GM23338 (cell line): ENCODE results near the gene GABARAPL1.
"Not testable (repeated sequence)": the region's sequence is repeated elsewhere in the genome, so short reads cannot be mapped to it uniquely, and the experiment has no call there.

Experiments
- CREB1 ChIP-seq: fragments of 250-450 bp; sonication (Bioruptor Pico); IDR thresholded peaks from 2 replicates; pipeline ENCODE4 v1.5.0; 2020; ENCODE audit warnings: low read depth, mild to moderate bottlenecking, moderate library complexity
- EZH2 ChIP-seq: fragments of 200-600 bp; sonication (generic); IDR thresholded peaks from one replicate; pipeline ENCODE4 v1.8.0; 2017; ENCODE audit warnings: antibody characterized with exemption, mild to moderate bottlenecking, low read depth; ENCODE audit not compliant: unreplicated experiment
- EZH2phosphoT487 ChIP-seq: fragments of 200-600 bp; sonication (generic); IDR thresholded peaks from one replicate; pipeline ENCODE4 v1.8.1; 2018; ENCODE audit warnings: antibody characterized with exemption; ENCODE audit not compliant: unreplicated experiment
- JUNB ChIP-seq: IDR thresholded peaks from one replicate; pipeline ENCODE4 v1.6.1; 2016; ENCODE audit warnings: antibody characterized with exemption; ENCODE audit not compliant: unreplicated experiment
- NANOG ChIP-seq: IDR thresholded peaks from 2 replicates; pipeline ENCODE4 v1.6.1; 2016; ENCODE audit warnings: antibody characterized with exemption, borderline replicate concordance
- POLR2AphosphoS5 ChIP-seq: IDR thresholded peaks from 2 replicates; pipeline ENCODE4 v1.6.1; 2016; ENCODE audit warnings: antibody characterized with exemption, low read depth
- STAT1 ChIP-seq: IDR thresholded peaks from one replicate; pipeline ENCODE4 v1.6.1; 2016; ENCODE audit warnings: antibody characterized with exemption; ENCODE audit not compliant: unreplicated experiment
- ZNF114 ChIP-seq: fragments of 250-450 bp; sonication (Bioruptor Pico); IDR thresholded peaks from 2 replicates; pipeline ENCODE4 v1.5.0; 2020; ENCODE audit warnings: mild to moderate bottlenecking, moderate library complexity
- ZNF331 ChIP-seq: fragments of 250-450 bp; sonication (Bioruptor Pico); IDR thresholded peaks from 2 replicates; pipeline ENCODE4 v1.5.0; 2020; ENCODE audit warnings: low read depth, mild to moderate bottlenecking, moderate library complexity
- TF ChIP-seq, protein P1 (sequence below), 2 experiments: fragments of 200-600 bp in 1 of 2; sonication (generic) in 1 of 2; conservative IDR thresholded peaks; 2 replicates each; pipeline versions ENCODE4 v1.5.1 to v1.6.1; 2016 to 2017; ENCODE audit warnings: antibody characterized with exemption in 2 of 2, low read depth in 2 of 2, mild to moderate bottlenecking in 2 of 2, moderate library complexity in 1 of 2
- TF ChIP-seq, protein P2 (sequence below): IDR thresholded peaks from one replicate; pipeline ENCODE4 v1.6.1; 2018; ENCODE audit warnings: antibody characterized with exemption; ENCODE audit not compliant: unreplicated experiment
- TF ChIP-seq, protein P3 (sequence below): IDR thresholded peaks from 2 replicates; pipeline ENCODE4 v1.6.1; 2016; ENCODE audit warnings: antibody characterized with exemption
- TF ChIP-seq, protein P4 (sequence below): fragments of 250-450 bp; sonication (Bioruptor Pico); IDR thresholded peaks from 2 replicates; pipeline ENCODE4 v1.5.0; 2020; ENCODE audit warnings: mild to moderate bottlenecking, moderate library complexity

DNA sequence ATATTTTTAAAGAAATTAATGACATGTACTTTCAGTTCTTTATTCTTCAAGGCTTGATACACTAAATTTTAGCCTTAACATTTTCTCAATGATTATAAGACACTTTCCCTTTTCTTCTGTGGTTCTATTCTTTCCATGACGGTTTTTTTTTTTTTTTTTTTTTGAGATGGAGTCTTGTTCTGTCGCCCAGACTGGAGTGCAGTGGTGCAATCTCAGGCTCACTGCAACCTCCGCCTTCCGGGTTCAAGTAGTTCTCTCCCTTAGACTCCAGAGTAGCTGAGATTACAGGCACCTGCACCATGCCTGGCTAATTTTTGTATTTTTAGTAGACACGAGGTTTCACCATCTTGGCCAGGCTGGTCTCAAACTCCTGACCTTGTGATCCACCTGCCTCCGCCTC, 25.7 kb upstream of the GABARAPL1 start:
- TF ChIP-seq POLR2AphosphoS5; NANOG; EZH2; EZH2phosphoT487; CREB1 (CRISPR knock-in tag); ZNF331; JUNB; ZNF114 (CRISPR knock-in tag); STAT1: not testable (repeated sequence)
- TF ChIP-seq, protein P1, sequence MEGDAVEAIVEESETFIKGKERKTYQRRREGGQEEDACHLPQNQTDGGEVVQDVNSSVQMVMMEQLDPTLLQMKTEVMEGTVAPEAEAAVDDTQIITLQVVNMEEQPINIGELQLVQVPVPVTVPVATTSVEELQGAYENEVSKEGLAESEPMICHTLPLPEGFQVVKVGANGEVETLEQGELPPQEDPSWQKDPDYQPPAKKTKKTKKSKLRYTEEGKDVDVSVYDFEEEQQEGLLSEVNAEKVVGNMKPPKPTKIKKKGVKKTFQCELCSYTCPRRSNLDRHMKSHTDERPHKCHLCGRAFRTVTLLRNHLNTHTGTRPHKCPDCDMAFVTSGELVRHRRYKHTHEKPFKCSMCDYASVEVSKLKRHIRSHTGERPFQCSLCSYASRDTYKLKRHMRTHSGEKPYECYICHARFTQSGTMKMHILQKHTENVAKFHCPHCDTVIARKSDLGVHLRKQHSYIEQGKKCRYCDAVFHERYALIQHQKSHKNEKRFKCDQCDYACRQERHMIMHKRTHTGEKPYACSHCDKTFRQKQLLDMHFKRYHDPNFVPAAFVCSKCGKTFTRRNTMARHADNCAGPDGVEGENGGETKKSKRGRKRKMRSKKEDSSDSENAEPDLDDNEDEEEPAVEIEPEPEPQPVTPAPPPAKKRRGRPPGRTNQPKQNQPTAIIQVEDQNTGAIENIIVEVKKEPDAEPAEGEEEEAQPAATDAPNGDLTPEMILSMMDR (conservative IDR thresholded peaks at IDR 0.05; ENCODE audit: low read depth in 2 of 2), result not testable (repeated sequence)
- TF ChIP-seq, protein P2, sequence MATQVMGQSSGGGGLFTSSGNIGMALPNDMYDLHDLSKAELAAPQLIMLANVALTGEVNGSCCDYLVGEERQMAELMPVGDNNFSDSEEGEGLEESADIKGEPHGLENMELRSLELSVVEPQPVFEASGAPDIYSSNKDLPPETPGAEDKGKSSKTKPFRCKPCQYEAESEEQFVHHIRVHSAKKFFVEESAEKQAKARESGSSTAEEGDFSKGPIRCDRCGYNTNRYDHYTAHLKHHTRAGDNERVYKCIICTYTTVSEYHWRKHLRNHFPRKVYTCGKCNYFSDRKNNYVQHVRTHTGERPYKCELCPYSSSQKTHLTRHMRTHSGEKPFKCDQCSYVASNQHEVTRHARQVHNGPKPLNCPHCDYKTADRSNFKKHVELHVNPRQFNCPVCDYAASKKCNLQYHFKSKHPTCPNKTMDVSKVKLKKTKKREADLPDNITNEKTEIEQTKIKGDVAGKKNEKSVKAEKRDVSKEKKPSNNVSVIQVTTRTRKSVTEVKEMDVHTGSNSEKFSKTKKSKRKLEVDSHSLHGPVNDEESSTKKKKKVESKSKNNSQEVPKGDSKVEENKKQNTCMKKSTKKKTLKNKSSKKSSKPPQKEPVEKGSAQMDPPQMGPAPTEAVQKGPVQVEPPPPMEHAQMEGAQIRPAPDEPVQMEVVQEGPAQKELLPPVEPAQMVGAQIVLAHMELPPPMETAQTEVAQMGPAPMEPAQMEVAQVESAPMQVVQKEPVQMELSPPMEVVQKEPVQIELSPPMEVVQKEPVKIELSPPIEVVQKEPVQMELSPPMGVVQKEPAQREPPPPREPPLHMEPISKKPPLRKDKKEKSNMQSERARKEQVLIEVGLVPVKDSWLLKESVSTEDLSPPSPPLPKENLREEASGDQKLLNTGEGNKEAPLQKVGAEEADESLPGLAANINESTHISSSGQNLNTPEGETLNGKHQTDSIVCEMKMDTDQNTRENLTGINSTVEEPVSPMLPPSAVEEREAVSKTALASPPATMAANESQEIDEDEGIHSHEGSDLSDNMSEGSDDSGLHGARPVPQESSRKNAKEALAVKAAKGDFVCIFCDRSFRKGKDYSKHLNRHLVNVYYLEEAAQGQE, result not testable (repeated sequence)
- TF ChIP-seq, protein P3, sequence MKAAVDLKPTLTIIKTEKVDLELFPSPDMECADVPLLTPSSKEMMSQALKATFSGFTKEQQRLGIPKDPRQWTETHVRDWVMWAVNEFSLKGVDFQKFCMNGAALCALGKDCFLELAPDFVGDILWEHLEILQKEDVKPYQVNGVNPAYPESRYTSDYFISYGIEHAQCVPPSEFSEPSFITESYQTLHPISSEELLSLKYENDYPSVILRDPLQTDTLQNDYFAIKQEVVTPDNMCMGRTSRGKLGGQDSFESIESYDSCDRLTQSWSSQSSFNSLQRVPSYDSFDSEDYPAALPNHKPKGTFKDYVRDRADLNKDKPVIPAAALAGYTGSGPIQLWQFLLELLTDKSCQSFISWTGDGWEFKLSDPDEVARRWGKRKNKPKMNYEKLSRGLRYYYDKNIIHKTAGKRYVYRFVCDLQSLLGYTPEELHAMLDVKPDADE, result not testable (repeated sequence)
- TF ChIP-seq, protein P4, sequence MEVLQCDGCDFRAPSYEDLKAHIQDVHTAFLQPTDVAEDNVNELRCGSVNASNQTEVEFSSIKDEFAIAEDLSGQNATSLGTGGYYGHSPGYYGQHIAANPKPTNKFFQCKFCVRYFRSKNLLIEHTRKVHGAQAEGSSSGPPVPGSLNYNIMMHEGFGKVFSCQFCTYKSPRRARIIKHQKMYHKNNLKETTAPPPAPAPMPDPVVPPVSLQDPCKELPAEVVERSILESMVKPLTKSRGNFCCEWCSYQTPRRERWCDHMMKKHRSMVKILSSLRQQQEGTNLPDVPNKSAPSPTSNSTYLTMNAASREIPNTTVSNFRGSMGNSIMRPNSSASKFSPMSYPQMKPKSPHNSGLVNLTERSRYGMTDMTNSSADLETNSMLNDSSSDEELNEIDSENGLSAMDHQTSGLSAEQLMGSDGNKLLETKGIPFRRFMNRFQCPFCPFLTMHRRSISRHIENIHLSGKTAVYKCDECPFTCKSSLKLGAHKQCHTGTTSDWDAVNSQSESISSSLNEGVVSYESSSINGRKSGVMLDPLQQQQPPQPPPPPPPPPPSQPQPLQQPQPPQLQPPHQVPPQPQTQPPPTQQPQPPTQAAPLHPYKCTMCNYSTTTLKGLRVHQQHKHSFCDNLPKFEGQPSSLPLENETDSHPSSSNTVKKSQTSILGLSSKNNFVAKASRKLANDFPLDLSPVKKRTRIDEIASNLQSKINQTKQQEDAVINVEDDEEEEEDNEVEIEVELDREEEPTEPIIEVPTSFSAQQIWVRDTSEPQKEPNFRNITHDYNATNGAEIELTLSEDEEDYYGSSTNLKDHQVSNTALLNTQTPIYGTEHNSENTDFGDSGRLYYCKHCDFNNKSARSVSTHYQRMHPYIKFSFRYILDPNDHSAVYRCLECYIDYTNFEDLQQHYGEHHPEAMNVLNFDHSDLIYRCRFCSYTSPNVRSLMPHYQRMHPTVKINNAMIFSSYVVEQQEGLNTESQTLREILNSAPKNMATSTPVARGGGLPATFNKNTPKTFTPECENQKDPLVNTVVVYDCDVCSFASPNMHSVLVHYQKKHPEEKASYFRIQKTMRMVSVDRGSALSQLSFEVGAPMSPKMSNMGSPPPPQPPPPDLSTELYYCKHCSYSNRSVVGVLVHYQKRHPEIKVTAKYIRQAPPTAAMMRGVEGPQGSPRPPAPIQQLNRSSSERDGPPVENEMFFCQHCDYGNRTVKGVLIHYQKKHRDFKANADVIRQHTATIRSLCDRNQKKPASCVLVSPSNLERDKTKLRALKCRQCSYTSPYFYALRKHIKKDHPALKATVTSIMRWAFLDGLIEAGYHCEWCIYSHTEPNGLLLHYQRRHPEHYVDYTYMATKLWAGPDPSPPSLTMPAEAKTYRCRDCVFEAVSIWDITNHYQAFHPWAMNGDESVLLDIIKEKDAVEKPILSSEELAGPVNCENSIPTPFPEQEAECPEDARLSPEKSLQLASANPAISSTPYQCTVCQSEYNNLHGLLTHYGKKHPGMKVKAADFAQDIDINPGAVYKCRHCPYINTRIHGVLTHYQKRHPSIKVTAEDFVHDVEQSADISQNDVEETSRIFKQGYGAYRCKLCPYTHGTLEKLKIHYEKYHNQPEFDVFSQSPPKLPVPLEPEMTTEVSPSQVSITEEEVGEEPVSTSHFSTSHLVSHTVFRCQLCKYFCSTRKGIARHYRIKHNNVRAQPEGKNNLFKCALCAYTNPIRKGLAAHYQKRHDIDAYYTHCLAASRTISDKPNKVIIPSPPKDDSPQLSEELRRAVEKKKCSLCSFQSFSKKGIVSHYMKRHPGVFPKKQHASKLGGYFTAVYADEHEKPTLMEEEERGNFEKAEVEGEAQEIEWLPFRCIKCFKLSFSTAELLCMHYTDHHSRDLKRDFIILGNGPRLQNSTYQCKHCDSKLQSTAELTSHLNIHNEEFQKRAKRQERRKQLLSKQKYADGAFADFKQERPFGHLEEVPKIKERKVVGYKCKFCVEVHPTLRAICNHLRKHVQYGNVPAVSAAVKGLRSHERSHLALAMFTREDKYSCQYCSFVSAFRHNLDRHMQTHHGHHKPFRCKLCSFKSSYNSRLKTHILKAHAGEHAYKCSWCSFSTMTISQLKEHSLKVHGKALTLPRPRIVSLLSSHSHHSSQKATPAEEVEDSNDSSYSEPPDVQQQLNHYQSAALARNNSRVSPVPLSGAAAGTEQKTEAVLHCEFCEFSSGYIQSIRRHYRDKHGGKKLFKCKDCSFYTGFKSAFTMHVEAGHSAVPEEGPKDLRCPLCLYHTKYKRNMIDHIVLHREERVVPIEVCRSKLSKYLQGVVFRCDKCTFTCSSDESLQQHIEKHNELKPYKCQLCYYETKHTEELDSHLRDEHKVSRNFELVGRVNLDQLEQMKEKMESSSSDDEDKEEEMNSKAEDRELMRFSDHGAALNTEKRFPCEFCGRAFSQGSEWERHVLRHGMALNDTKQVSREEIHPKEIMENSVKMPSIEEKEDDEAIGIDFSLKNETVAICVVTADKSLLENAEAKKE (CRISPR knock-in tag), result not testable (repeated sequence)
